NCI-H1436 (cell line): ENCODE results near the gene TXNDC5.

Source experiments
- DNase-seq: peaks from one replicate; lab custom pipeline; 2025; lab: John Stamatoyannopoulos, UW

TXNDC5 gene

DNA sequence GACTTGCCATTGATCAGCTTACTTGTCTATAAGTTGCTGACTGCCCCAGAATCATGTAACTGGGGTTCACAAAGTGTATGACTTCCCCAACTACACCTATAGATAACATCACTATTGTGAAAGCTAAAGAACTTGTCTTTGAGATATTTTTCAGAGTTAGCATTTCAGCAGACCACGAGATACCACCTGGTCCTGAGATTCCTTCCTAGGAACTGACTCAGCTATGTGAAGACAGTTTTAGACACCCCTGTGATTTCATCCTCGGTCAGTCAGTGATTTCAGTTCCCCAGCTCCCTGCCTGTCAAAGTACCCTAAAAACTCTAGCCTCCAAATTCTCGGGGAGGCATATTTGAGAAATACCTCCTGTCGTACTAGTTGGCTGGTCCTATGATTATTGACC, 62.4 kb downstream of the TXNDC5 start:
- DNase-seq: no peak

DNA sequence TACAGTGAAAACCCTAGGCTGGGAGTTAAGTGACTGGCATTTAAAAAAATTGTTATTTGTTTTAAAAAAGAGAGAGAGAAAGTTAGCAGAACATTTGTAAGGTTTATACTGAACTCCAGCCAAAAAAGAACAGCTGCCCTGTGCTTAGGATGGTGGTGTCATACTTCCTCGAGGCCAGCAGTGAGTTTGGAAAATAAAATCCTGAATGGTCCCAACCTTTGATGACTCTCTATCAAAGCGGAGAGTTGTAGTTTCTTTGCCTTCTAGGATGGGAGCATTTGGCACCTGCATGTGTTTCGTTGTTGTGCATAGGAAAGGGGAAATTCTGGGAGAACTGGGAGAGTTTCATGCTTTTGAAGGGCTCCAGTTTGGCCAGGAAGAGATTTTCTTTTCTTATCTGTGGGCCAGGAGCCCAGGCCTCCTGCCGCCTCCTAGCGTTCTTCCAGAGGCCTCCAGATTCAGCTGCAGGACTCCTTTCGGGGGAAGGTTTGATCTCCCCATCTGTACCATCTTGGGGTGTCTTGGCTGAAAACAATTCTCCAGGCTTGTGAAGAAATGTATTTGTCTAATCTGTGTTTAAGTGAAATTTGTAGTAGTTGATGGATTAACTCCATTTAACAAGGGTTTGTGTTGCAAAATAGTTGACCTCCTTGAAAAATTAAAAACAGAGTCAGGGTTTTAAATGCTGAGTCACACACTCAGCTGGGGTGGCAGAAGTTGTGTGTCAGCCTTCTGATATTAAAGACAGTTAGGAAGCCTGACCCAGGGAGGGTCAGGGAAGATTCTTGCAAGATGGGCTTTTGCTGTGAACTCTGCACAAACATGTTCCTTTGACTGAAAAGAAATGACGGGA, 63.4 kb downstream of the TXNDC5 start:
- DNase-seq: no peak

DNA sequence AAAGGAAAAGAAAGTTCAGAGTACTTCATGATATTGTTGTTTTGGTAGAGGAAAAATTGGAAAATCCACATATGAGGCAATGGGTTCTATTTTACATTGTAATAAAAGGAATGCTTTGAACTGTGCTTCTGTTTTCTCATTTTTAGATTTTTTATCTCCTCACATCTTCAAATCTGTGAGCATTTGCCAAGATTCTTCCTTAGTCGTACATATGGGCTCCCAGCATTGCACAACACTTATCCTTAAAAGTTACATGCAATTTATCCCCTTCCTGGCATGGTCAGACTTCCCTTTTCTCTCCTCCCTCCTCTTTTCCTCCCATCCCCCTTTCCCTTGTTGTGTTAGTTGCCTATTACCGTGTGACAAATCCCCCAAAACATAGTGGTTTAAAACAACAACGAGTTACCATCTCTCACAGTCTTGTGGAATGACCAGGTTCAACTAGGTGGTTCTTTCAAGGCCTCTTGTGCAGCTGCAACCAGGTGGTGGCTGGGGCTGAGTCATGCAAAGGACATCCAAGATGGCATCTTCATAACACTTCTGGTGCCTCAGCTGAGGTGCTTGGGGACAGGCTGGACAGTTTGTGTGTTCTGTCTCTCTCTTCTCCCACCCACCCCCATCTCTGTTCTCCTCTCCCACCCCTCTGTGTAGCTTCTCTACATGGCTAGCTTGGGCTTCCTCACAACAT, 68.7 kb downstream of the TXNDC5 start:
- no peak for DNase-seq

DNA sequence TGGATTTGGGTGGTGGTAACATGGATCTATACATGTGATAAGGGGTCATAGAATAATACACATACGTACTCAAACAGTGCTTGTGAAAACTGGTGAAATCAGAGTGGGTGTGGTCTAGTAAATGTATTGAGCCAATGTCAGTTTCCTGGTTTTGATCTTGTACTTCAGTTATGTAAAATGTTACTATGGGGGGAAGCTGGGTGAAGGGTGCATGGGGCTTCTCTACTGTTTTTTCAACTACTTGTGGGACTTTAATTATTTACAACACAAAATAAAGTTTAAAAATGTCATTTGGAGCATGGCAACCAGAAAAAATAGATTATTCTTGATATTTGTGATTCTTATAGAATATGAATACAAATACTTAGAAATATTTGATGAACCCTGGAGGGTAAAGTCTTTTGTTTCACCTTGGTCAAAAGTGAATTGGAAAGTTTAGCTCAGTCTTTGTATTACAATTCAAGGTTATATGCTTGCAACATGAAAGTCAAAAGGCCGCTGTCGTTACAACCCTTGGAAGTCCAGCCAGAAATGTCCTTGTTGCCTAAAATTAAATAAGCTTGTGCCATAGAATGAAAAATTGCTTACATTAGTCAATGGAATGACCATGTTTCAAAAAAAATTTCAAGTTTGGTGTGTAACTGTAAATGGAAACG, 74.1 kb downstream of the TXNDC5 start:
- DNase-seq: no peak

DNA sequence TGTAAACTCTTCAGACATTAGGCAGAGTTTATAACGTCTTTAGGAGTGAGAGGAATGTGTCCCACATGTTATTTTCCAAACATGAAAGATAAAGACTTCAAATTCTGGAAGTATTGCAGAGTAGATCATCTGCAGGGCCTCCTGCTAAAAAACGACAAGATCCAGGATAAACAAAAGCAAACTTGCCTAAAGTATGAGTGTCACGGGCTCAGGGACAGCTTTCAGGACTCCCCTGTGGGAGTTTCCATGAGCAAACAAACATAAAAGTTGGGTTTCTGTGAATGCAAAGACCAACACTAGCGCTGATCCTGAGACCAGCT, 76.9 kb downstream of the TXNDC5 start:
- DNase-seq: no peak

GRCh38 chr6:7832904-7833750, 77.5 kb downstream of the TXNDC5 start:
- no peak for DNase-seq
